B cell (primary cell): Measurements from ENCODE around the gene VWA3A. TPM values are rescaled to one million over a fixed set of nuclear protein-coding genes. Genes with fewer than 3 reads are reported as not detected.
"Not testable (repeated sequence)": the region's sequence is repeated elsewhere in the genome, so short reads cannot be mapped to it uniquely, and the experiment has no call there.

Experiments used
- ATAC-seq: fragments of 200-7000 bp; cut with Tn5 transposase; one replicate; pipeline ENCODE4 v1.10.0; 2021; ENCODE audit warnings: low read depth, mild to moderate bottlenecking, moderate number of reproducible peaks, moderate library complexity
- CTCF ChIA-PET: fragments of 350-600 bp; sonication (Branson Sonifier 250); formaldehyde crosslinking; loops from one replicate; lab custom pipeline; 2021; ENCODE audit warnings: antibody characterized with exemption, inconsistent platforms; lab: Charles Lee
- POLR2A ChIA-PET: fragments of 350-600 bp; sonication (Branson Sonifier 250); formaldehyde crosslinking; loops from one replicate; lab custom pipeline; 2021; ENCODE audit warnings: antibody characterized with exemption; lab: Charles Lee
- DNase-seq: peaks from one replicate; pipeline ENCODE4 v3.0.0; 2013
- H2AFZ ChIP-seq: 2 replicates; pipeline ENCODE4 v1.6.1; 2012; ENCODE audit warnings: mild to moderate bottlenecking, low read depth, low read length; ENCODE audit not compliant: insufficient read depth, poor library complexity, severe bottlenecking
- H3K27ac ChIP-seq, 2 donors: 1 replicate in 1 of 2; 2 replicates in 1 of 2; pipeline ENCODE4 v1.5.1; 2012 to 2013; ENCODE audit warnings: low read length in 2 of 2, mild to moderate bottlenecking in 2 of 2, moderate library complexity in 1 of 2
- H3K27me3 ChIP-seq, 4 experiments: fragments of 200-600 bp in 1 of 4; sonication (generic) in 1 of 4; replicated peaks in 1 of 4; 1 replicate in 2 of 4; 2 replicates in 2 of 4; pipeline versions ENCODE4 v1.6.1 to v1.7.0; 2013 to 2016; ENCODE audit warnings: low read length in 3 of 4, mild to moderate bottlenecking in 2 of 4, mixed read lengths in 1 of 4, moderate library complexity in 1 of 4; ENCODE audit not compliant: insufficient read depth in 4 of 4, control insufficient read depth in 3 of 4; ENCODE audit errors: control extremely low read depth in 1 of 4
- H3K36me3 ChIP-seq, 2 experiments: replicated peaks in 1 of 2; 1 replicate in 1 of 2; 2 replicates in 1 of 2; pipeline versions ENCODE4 v1.6.1 to v1.7.1; 2013; ENCODE audit warnings: low read length in 1 of 2; ENCODE audit not compliant: insufficient read depth in 2 of 2, control insufficient read depth in 1 of 2; ENCODE audit errors: control extremely low read depth in 1 of 2, extremely low read depth in 1 of 2
- H3K4me1 ChIP-seq, 2 donors: fragments of 200-600 bp in 1 of 2; sonication (generic) in 1 of 2; 1 replicate in 1 of 2; 2 replicates in 1 of 2; pipeline versions ENCODE4 v1.5.1 to v1.6.1; 2013 to 2017; ENCODE audit warnings: low read length in 2 of 2; ENCODE audit not compliant: control insufficient read depth in 2 of 2, insufficient read depth in 2 of 2
- H3K4me2 ChIP-seq: replicated peaks from 2 replicates; pipeline ENCODE3; 2012; ENCODE audit warnings: mild to moderate bottlenecking, low read depth, low read length; ENCODE audit not compliant: poor library complexity, severe bottlenecking
- H3K4me3 ChIP-seq, 5 experiments: fragments of 200-600 bp in 1 of 5; sonication (generic) in 1 of 5; 1 replicate in 3 of 5; 2 replicates in 2 of 5; pipeline versions ENCODE4 v1.5.1 to v1.7.0; 2011 to 2016; ENCODE audit warnings: low read length in 4 of 5, mild to moderate bottlenecking in 4 of 5, low read depth in 2 of 5, control low read depth in 1 of 5, moderate library complexity in 1 of 5; ENCODE audit not compliant: insufficient read depth in 1 of 5; ENCODE audit errors: control extremely low read depth in 1 of 5, extremely low read depth in 1 of 5
- H3K79me2 ChIP-seq: fragments of 200-600 bp; sonication (generic); one replicate; pipeline ENCODE4 v1.6.0; 2016; ENCODE audit warnings: low read length; ENCODE audit not compliant: control insufficient read depth, insufficient read depth
- H3K9ac ChIP-seq: fragments of 200-600 bp; sonication (generic); 2 replicates; pipeline ENCODE4 v1.6.1; 2017; ENCODE audit warnings: mild to moderate bottlenecking, low read length, moderate library complexity
- H3K9me3 ChIP-seq, 3 donors: one replicate each; pipeline versions ENCODE4 v1.6.1 to v1.7.1; 2013; ENCODE audit warnings: low read length in 2 of 3; ENCODE audit not compliant: control insufficient read depth in 2 of 3, insufficient read depth in 1 of 3; ENCODE audit errors: control extremely low read depth in 1 of 3
- H4K20me1 ChIP-seq: 2 replicates; pipeline ENCODE4 v1.6.0; 2012; ENCODE audit warnings: mild to moderate bottlenecking, low read length; ENCODE audit not compliant: insufficient read depth, control insufficient read depth, poor library complexity, severe bottlenecking
- H3K27ac Mint-ChIP-seq: one replicate; pipeline ENCODE4 v1.8.0; 2021; ENCODE audit warnings: mixed read lengths
- H3K27me3 Mint-ChIP-seq: one replicate; pipeline ENCODE4 v1.8.0; 2021; ENCODE audit warnings: mixed read lengths
- H3K4me1 Mint-ChIP-seq: one replicate; pipeline ENCODE4 v1.8.0; 2021; ENCODE audit warnings: mixed read lengths
- H3K4me3 Mint-ChIP-seq: one replicate; pipeline ENCODE4 v1.8.0; 2021; ENCODE audit warnings: mixed read lengths
- H3K9me3 Mint-ChIP-seq: one replicate; pipeline ENCODE4 v1.8.0; 2022; ENCODE audit warnings: mixed read lengths; ENCODE audit not compliant: insufficient read depth
- EZH2 ChIP-seq: IDR thresholded peaks from 2 replicates; pipeline ENCODE4 v1.6.1; 2012; ENCODE audit warnings: borderline replicate concordance, low read depth, mild to moderate bottlenecking, moderate library complexity, low read length; ENCODE audit not compliant: insufficient read depth, poor library complexity, severe bottlenecking
- WGBS: methylation state at CpG from one replicate; pipeline ENCODE4 v1.1.5; 2013; ENCODE audit warnings: missing lambda C conversion rate; ENCODE audit not compliant: insufficient coverage; 5-methylcytosine and 5-hydroxymethylcytosine counted together
- intact Hi-C: fragments of 100-400 bp; cut with micrococcal nuclease; formaldehyde crosslinking; loops from one replicate; pipeline ENCODE4 v1.10.0; 2022
- polyA plus RNA-seq: library from polyadenylated mRNA; depleted of rRNA; stranded (reverse); fragments of >200 nt; gene quantifications from 2 replicates; pipeline ENCODE4 v1.2.3, GENCODE V29; 2012
- total RNA-seq, 2 donors: library from RNA; stranded (reverse); fragments of 120-200 nt in 1 of 2; gene quantifications; 1 replicate in 1 of 2; 2 replicates in 1 of 2; pipeline versions ENCODE4 v1.2.3 to v1.2.4, GENCODE V29; 2013 to 2022
- TF ChIP-seq, protein P1 (sequence below): fragments of 200-600 bp; IDR thresholded peaks from one replicate; pipeline ENCODE4 v1.8.0; 2022; ENCODE audit warnings: antibody characterized with exemption, mild to moderate bottlenecking

VWA3A gene
- total and polyA plus RNA-seq, 2 donors (not counting 1 experiment from before 2014, with no cell fraction given): 0.28 to 0.47 TPM

DNA sequence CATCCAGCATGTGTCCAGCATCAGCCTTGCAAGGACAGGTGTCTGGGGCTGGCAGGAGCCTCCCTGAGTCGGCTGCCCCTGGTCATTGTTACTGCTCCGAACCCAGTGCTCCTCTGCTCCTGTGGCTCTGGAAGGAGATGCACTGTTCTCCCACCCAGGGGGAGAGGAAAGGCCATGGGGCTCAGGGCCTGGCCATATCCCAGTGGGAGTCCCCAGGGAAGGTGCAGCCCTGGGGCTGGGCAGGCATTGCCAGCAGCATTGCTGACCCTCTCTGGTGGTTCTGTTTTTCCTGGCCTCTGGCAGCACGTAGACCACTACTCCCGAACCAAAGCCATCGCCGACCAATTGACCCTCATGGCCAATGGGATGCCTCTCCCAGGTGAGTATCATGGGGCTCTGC is 79.6 kb downstream of the VWA3A start:
- Histone ChIP-seq H3K4me1 (no peaks in the 10 kb centered on the region), H2AFZ (no peak overlapping the region), H3K27me3 (no peaks in the 10 kb centered on the region), H3K9ac (no peak overlapping the region), H3K27ac (no peak overlapping the region), H4K20me1 (no peaks in the 10 kb centered on the region), H3K4me2 (no peak overlapping the region), H3K4me3 (no peak overlapping the region), H3K9me3 (no peaks in the 10 kb centered on the region), H3K79me2 (no peaks in the 10 kb centered on the region), H3K36me3 (no peaks in the 10 kb centered on the region)
- no peak for DNase-seq
- Mint-ChIP-seq H3K4me1 (peaks cover 5% of the 10 kb centered on the region), H3K27me3 (no peaks in the 10 kb centered on the region), H3K9me3 (no peaks in the 10 kb centered on the region), H3K4me3 (no peak overlapping the region), H3K27ac (no peak overlapping the region)
- no peak for ATAC-seq
- ChIA-PET CTCF (no interaction called here), POLR2A (no interaction called here)
- WGBS: 96% methylated on average over 6 of the region's 6 CpGs
- intact Hi-C loops: no loop called here
- no peak for TF ChIP-seq EZH2
- TF ChIP-seq, protein P1, sequence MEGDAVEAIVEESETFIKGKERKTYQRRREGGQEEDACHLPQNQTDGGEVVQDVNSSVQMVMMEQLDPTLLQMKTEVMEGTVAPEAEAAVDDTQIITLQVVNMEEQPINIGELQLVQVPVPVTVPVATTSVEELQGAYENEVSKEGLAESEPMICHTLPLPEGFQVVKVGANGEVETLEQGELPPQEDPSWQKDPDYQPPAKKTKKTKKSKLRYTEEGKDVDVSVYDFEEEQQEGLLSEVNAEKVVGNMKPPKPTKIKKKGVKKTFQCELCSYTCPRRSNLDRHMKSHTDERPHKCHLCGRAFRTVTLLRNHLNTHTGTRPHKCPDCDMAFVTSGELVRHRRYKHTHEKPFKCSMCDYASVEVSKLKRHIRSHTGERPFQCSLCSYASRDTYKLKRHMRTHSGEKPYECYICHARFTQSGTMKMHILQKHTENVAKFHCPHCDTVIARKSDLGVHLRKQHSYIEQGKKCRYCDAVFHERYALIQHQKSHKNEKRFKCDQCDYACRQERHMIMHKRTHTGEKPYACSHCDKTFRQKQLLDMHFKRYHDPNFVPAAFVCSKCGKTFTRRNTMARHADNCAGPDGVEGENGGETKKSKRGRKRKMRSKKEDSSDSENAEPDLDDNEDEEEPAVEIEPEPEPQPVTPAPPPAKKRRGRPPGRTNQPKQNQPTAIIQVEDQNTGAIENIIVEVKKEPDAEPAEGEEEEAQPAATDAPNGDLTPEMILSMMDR: no peak

DNA sequence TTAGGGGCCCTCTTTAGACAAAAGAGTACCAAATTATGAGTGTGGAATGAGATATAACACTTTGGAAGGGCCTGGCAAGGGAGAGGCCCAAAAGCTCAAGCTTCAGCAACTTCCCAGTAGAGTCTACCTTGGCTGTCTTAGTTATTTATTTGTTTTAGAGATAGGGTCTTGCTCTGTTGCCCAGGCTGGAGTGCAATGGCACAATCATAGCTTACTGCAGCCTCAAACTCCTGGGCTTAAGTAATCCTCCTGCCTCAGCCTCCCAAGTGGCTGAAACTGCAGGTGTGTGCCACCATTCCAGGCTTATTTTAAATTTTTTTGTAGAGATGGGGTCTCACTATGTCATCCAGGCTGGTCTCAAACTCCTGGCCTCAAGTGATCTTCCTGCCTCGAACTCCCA is 80.3 kb downstream of the VWA3A start:
- H3K4me1 ChIP-seq, H3K27ac Mint-ChIP-seq, DNase-seq, H2AFZ ChIP-seq, ATAC-seq, H3K4me3 Mint-ChIP-seq, intact Hi-C loops, POLR2A ChIA-PET, H3K9ac ChIP-seq, H3K9me3 Mint-ChIP-seq, H3K4me3 ChIP-seq, CTCF ChIA-PET, H4K20me1 ChIP-seq, H3K27ac ChIP-seq, H3K27me3 Mint-ChIP-seq, H3K79me2 ChIP-seq, H3K36me3 ChIP-seq, H3K9me3 ChIP-seq, H3K27me3 ChIP-seq, H3K4me2 ChIP-seq, H3K4me1 Mint-ChIP-seq: not testable (repeated sequence)
- 100% methylated on average over 1 of the region's 1 CpG for WGBS
